ENCODE results near the gene KLHL12.
A peak's percentile ranks its signal among the peaks of the same experiment; 100 is the strongest.

KLHL12 gene

GRCh38 chr1:202856014-202856413 lies 71.0 kb downstream of the KLHL12 start:
- DNase-seq, result no peak
- no peak for TF ChIP-seq GATA1 (IDR thresholded peaks at IDR 0.05; ENCODE audit: low read depth, low read length)
- no peak for TF ChIP-seq POLR2A (IDR thresholded peaks at IDR 0.05; ENCODE audit: low read length)

- DNase-seq, result no peak
- TF ChIP-seq GATA1 (IDR thresholded peaks at IDR 0.05; ENCODE audit: low read depth, low read length), result no peak
Observed at GRCh38 chr1:202854787-202855186, 72.2 kb downstream of the KLHL12 start.

GRCh38 chr1:202852163-202852904 lies 74.7 kb downstream of the KLHL12 start:
- DNase-seq, result peak; percentile 73 to 76
- TF ChIP-seq POLR2A (IDR thresholded peaks at IDR 0.05; ENCODE audit: low read length) (no peak), GATA1 (IDR thresholded peaks at IDR 0.05; ENCODE audit: low read depth, low read length) (no peak)

- no peak for TF ChIP-seq POLR2A (IDR thresholded peaks at IDR 0.05; ENCODE audit: low read length)
- TF ChIP-seq GATA1 (IDR thresholded peaks at IDR 0.05; ENCODE audit: low read depth, low read length), result no peak
- DNase-seq, result no peak
Observed at GRCh38 chr1:202850593-202851362, 76.3 kb downstream of the KLHL12 start.

- TF ChIP-seq GATA1 (IDR thresholded peaks at IDR 0.05; ENCODE audit: low read depth, low read length) (no peak), POLR2A (IDR thresholded peaks at IDR 0.05; ENCODE audit: low read length) (no peak)
- no peak for DNase-seq
Observed at GRCh38 chr1:202848191-202848542, 78.9 kb downstream of the KLHL12 start.

- TF ChIP-seq POLR2A (IDR thresholded peaks at IDR 0.05; ENCODE audit: low read length), result no peak
- no peak for TF ChIP-seq GATA1 (IDR thresholded peaks at IDR 0.05; ENCODE audit: low read depth, low read length)
- DNase-seq, result no peak
Observed at GRCh38 chr1:202844935-202845334, 82.1 kb downstream of the KLHL12 start.

- no peak for TF ChIP-seq GATA1 (IDR thresholded peaks at IDR 0.05; ENCODE audit: low read depth, low read length)
- no peak for TF ChIP-seq POLR2A (IDR thresholded peaks at IDR 0.05; ENCODE audit: low read length)
- no peak for DNase-seq
Observed at GRCh38 chr1:202844259-202844658, 82.8 kb downstream of the KLHL12 start.

- TF ChIP-seq GATA1 (IDR thresholded peaks at IDR 0.05; ENCODE audit: low read depth, low read length) (no peak), POLR2A (IDR thresholded peaks at IDR 0.05; ENCODE audit: low read length) (no peak)
- DNase-seq, result no peak
Observed at GRCh38 chr1:202843081-202843480, 84.0 kb downstream of the KLHL12 start.

Data from erythroblast (primary cell).